Measurements from ENCODE around the gene PSMB7. TPM values are rescaled to one million over a fixed set of nuclear protein-coding genes. Genes with fewer than 3 reads are reported as not detected.

Gene PSMB7
- 133 and 143 TPM in 2 replicates for total RNA-seq

DNA sequence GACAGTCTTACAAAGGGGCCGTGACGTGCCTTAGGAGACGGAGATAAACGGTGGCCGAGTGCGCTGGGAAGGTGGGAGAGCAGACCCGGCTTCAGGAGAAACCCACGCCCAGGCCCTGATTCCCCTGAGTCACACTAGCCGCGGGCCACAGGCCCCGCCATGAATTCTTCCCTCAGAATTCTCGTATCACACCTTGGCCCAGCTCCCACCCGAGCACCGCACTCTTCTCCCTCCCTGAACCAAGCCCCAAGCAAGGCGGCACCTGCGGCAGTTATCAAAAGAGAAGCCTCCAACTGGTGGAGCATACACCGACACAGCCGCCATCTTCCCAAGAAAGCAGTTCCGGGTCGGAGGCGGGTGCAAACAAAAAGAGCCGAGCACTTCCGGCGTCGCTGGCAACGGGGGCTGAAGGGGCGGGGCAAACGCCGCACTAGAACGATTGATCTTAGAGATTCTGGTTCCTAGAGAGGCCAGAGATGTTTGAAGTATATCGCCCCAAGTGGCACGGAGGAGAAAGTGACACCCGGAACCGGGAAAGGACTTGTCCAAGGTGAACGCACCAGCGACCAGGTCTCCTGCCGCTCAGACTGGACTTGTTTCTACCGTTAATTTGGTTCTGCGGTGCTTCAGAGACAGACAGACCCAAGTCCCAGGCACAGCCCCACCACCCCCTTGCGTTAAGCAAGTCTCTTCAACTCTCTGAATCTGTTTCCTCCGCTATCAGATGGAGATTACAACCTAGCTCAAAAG is at the start of gene PSMB7:
Gene PSMB7, minus strand, starts transcription at position 341 of the 750 bp plus-strand sequence. Its CDS starts 17 bp downstream, at position 324.
- peak; percentile 98 for DNase-seq (ENCODE audit: low read depth)

DNA sequence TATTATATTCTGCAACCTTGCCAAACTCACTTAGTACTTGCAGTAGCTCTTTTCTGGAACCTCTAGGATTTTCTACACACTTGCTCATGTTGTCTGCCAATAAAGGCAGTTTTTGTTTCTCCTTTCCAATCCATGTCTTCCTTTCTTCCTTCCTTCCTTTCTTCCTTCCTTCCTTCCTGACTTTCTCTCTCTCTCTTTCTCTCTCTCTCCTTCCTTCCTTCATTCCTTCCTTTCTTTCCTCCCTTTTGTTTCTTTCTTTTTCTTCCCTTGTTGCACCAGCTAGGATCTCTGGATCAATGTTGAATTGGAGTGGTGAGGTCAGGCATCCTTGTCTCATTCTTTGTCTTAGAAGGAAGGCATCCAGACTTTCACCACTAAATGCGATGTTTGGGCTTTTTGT is 47.5 kb upstream of the PSMB7 start:
- H3K4me3 ChIP-seq (ENCODE audit: low read depth, low read length) = no peak overlapping the region
- no peak for DNase-seq (ENCODE audit: low read depth)
- TF ChIP-seq, protein P1, sequence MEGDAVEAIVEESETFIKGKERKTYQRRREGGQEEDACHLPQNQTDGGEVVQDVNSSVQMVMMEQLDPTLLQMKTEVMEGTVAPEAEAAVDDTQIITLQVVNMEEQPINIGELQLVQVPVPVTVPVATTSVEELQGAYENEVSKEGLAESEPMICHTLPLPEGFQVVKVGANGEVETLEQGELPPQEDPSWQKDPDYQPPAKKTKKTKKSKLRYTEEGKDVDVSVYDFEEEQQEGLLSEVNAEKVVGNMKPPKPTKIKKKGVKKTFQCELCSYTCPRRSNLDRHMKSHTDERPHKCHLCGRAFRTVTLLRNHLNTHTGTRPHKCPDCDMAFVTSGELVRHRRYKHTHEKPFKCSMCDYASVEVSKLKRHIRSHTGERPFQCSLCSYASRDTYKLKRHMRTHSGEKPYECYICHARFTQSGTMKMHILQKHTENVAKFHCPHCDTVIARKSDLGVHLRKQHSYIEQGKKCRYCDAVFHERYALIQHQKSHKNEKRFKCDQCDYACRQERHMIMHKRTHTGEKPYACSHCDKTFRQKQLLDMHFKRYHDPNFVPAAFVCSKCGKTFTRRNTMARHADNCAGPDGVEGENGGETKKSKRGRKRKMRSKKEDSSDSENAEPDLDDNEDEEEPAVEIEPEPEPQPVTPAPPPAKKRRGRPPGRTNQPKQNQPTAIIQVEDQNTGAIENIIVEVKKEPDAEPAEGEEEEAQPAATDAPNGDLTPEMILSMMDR (IDR thresholded peaks at IDR 0.05; ENCODE audit: insufficient read depth, low read depth, low read length) = no peak

More for the DNA sequence above, at the start of gene PSMB7:
- TF ChIP-seq, protein P1 (IDR thresholded peaks at IDR 0.05; ENCODE audit: insufficient read depth, low read depth, low read length) = peak; percentile 88
- peak within 1 kb of the TSS; percentile 99 for H3K4me3 ChIP-seq (ENCODE audit: low read depth, low read length)

DNA sequence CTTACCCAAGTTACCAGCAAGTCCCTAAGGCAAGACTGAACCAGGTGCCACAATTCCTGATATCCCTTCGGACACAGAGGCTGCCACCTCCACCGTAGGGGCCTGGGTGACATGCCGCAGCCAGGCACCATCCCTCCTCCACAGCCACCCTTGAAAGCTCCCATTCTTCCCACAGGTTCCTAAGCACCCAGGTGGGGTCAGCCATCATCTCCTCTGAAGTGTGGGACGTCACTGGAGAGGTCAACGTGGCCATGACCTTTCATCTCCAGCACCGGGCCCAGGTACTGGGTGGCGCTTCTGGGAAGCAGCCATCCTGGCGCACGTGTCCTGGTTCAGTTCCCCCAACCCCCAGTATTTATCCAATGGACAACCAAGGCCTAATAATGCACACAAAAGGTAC is 43.2 kb upstream of the PSMB7 start:
- TF ChIP-seq, protein P1 (IDR thresholded peaks at IDR 0.05; ENCODE audit: insufficient read depth, low read depth, low read length) = no peak
- H3K4me3 ChIP-seq (ENCODE audit: low read depth, low read length) = no peak overlapping the region
- DNase-seq (ENCODE audit: low read depth) = no peak

DNA sequence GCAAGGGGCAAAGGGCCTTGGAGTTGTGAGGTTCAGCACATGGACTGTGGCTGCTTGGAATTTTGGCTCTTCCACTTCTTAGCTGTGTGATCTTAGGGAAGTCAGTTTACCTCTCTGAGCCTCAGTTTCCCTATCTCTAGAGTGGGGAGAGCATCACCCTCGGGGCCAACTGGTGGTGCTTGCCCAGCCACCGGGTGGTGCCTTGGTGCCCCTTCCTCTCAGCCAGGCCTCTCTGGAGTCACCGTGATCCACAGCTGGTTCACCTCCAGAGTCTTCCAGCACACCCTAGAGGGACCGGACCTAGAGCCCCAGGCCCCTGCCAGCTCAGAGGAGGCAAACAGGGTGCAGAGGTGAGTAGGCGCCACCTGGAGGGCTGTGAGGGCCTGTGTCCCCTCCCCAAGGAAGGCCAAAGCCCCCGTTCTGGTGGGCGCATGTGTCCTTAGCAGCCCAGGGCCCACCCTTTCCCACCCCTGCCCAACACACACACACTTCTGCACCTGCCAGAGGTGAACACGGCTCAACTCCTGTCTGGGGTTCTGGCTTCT is 42.7 kb upstream of the PSMB7 start:
- TF ChIP-seq, protein P1 (IDR thresholded peaks at IDR 0.05; ENCODE audit: insufficient read depth, low read depth, low read length) = no peak
- no peak for DNase-seq (ENCODE audit: low read depth)
- no peak overlapping the region for H3K4me3 ChIP-seq (ENCODE audit: low read depth, low read length)

DNA sequence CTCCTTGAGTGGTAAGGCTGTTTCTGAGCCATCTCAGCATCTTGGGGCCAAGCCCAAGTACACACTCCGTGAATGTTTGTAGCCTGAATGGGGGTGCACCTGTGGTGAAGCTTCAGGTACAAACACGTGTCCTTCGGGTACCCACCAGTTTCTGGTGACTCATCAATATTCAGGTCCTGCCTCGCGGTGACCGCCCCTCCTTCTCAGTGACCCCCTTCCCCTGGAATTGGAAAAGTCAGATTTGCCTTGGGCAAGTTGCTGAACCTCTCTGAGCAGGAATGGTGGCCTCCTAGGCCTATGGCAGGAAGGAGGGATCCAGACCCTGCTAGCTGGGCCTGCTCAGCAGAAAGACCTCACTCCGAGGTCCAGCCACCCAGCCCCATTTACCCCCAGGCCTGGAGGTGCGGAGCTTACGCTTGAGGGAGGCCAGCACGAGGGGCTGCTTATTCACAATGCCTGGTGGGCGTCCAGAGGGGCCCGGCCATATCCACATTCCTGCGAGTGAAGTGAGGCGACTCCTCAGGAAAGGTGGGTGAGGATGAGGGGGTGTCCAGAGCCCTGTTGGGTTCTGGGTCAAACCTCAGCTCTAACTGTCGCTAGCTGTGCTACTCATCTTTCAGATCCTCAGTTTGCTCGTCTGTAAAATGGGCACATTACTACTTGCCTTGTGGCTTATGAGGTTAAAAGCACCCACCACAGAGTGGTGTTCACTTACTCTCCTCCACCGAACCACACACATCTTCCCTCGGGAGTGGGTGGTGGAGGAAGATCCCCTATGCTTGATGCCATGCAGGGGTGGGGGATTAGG is 42.0 kb upstream of the PSMB7 start:
- DNase-seq (ENCODE audit: low read depth) = no peak
- TF ChIP-seq, protein P1 (IDR thresholded peaks at IDR 0.05; ENCODE audit: insufficient read depth, low read depth, low read length) = no peak
- H3K4me3 ChIP-seq (ENCODE audit: low read depth, low read length) = no peak overlapping the region

DNA sequence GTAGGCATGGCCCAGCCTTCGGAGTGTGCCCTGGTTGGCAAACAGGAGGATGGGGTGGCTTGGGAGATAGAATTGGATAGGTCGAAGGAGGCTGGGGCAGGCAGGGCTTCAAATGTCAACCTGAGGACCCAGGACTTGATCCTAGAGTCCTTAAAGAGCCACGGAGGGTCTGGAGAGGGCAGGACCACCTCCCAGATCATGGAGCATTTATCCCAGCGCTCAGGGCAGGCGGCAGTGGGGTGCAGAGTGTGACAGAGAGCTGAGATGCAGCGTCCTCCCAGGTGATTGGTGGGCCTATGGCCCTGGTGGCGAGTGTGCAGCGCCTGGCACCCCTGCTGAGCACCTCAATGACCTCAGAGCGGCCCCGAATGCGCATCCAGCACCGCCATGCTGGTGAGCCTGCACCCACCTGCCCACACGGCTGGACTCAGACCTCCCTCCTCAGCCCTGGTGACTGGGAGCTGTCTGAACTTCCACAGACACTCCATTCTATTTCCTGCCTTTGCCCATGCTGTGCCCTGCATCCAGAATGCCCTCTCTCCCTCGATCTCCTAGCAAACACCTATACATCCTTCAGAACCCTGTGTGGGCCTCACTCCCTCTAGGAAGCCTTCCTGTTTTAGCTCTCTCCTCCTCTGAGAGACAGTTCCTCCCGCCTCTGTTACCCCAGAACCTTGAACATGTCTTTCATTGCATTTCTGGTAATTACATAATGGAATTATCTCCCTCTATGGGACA is 41.3 kb upstream of the PSMB7 start:
- TF ChIP-seq, protein P1 (IDR thresholded peaks at IDR 0.05; ENCODE audit: insufficient read depth, low read depth, low read length) = no peak

More for the DNA sequence above, 41.3 kb upstream of the PSMB7 start:
- no peak overlapping the region for H3K4me3 ChIP-seq (ENCODE audit: low read depth, low read length)
- DNase-seq (ENCODE audit: low read depth) = no peak

All from fibroblast of villous mesenchyme (primary cell).